GM18498 (cell line): ENCODE results near the gene GPD1L.
"Not testable (repeated sequence)": the region's sequence is repeated elsewhere in the genome, so short reads cannot be mapped to it uniquely, and the experiment has no call there.

Experiments used
- ATAC-seq: cut with Tn5 transposase; IDR thresholded peaks from one replicate; pipeline ENCODE4 v1.9.1; 2021; ENCODE audit warnings: mild to moderate bottlenecking, moderate library complexity; ENCODE audit not compliant: unreplicated experiment

GPD1L gene

GRCh38 chr3:32177702-32178198 is 71.3 kb downstream of the GPD1L start:
- ATAC-seq = peak; percentile 71

GRCh38 chr3:32180141-32180784 is 73.8 kb downstream of the GPD1L start:
- ATAC-seq = no peak

- ATAC-seq = no peak
Measured at GRCh38 chr3:32181365-32181764, 74.9 kb downstream of the GPD1L start.

- ATAC-seq = no peak
Measured at GRCh38 chr3:32181796-32182195, 75.4 kb downstream of the GPD1L start.

GRCh38 chr3:32184187-32184730 is 77.8 kb downstream of the GPD1L start:
- ATAC-seq = no peak

- ATAC-seq = no peak
Measured at GRCh38 chr3:32186097-32186496, 79.7 kb downstream of the GPD1L start.

- no peak for ATAC-seq
Measured at GRCh38 chr3:32186876-32187275, 80.5 kb downstream of the GPD1L start.

- no peak for ATAC-seq
Measured at GRCh38 chr3:32189693-32190092, 83.3 kb downstream of the GPD1L start.

GRCh38 chr3:32190556-32190955 is 84.1 kb downstream of the GPD1L start:
- not testable (repeated sequence) for ATAC-seq

- ATAC-seq = no peak
Measured at GRCh38 chr3:32193101-32193500, 86.7 kb downstream of the GPD1L start.

- ATAC-seq = no peak
Measured at GRCh38 chr3:32194653-32195052, 88.2 kb downstream of the GPD1L start.

- ATAC-seq = no peak
Measured at GRCh38 chr3:32195995-32196540, 89.6 kb downstream of the GPD1L start.

- ATAC-seq = no peak
Measured at GRCh38 chr3:32197991-32198390, 91.6 kb downstream of the GPD1L start.

GRCh38 chr3:32198714-32199113 is 92.3 kb downstream of the GPD1L start:
- no peak for ATAC-seq

GRCh38 chr3:32200490-32200889 is 94.1 kb downstream of the GPD1L start:
- no peak for ATAC-seq

GRCh38 chr3:32200992-32201758 is 94.8 kb downstream of the GPD1L start:
- no peak for ATAC-seq

- ATAC-seq = no peak
Measured at GRCh38 chr3:32202496-32202895, 96.1 kb downstream of the GPD1L start.

GRCh38 chr3:32203854-32204253 is 97.4 kb downstream of the GPD1L start:
- ATAC-seq = no peak

- ATAC-seq = no peak
Measured at GRCh38 chr3:32208447-32208846, 102.0 kb downstream of the GPD1L start.

GRCh38 chr3:32215185-32215584 is 108.8 kb downstream of the GPD1L start:
- ATAC-seq = no peak

GRCh38 chr3:32216172-32216783 is 109.9 kb downstream of the GPD1L start:
- no peak for ATAC-seq
